GM21576 (cell line): Measurements from ENCODE around the gene OR2F2.

ENCODE experiments used
- ATAC-seq: cut with Tn5 transposase; IDR thresholded peaks from one replicate; pipeline ENCODE4 v1.9.1; 2021; ENCODE audit warnings: mild to moderate bottlenecking, moderate library complexity; ENCODE audit not compliant: unreplicated experiment

OR2F2 gene

GRCh38 chr7:143913945-143914615, 21.0 kb upstream of the OR2F2 start:
- ATAC-seq, result no peak

GRCh38 chr7:143914938-143915652, 19.9 kb upstream of the OR2F2 start:
- ATAC-seq, result no peak

- no peak for ATAC-seq
Observed at GRCh38 chr7:143924851-143925250, 10.2 kb upstream of the OR2F2 start.

GRCh38 chr7:143929224-143929920, 5.7 kb upstream of the OR2F2 start:
- peak; percentile 67 for ATAC-seq

GRCh38 chr7:143931739-143932138, 3.3 kb upstream of the OR2F2 start:
- no peak for ATAC-seq

- no peak for ATAC-seq
Observed at GRCh38 chr7:143936087-143937009, 1.3 kb downstream of the OR2F2 start.

GRCh38 chr7:143938379-143939243, 3.6 kb downstream of the OR2F2 start:
- ATAC-seq, result no peak

GRCh38 chr7:143945423-143945822, 10.4 kb downstream of the OR2F2 start:
- no peak for ATAC-seq

- ATAC-seq, result no peak
Observed at GRCh38 chr7:143947111-143947510, 12.1 kb downstream of the OR2F2 start.

GRCh38 chr7:143948733-143949132, 13.7 kb downstream of the OR2F2 start:
- no peak for ATAC-seq

- ATAC-seq, result no peak
Observed at GRCh38 chr7:143953421-143953820, 18.4 kb downstream of the OR2F2 start.

- ATAC-seq, result no peak
Observed at GRCh38 chr7:143954135-143954534, 19.1 kb downstream of the OR2F2 start.

- no peak for ATAC-seq
Observed at GRCh38 chr7:143954544-143954943, 19.5 kb downstream of the OR2F2 start, which contains the start of gene OR2F1. TSS of gene OR2F1 (plus strand) at chr7:143954844. CDS start at chr7:143959971, 5,127 bp downstream.

- no peak for ATAC-seq
Observed at GRCh38 chr7:143958781-143959180, 23.7 kb downstream of the OR2F2 start.

GRCh38 chr7:143960813-143961610, 26.0 kb downstream of the OR2F2 start:
- ATAC-seq, result no peak

GRCh38 chr7:143965280-143965679, 30.2 kb downstream of the OR2F2 start:
- ATAC-seq, result no peak

GRCh38 chr7:143967398-143967797, 32.4 kb downstream of the OR2F2 start:
- no peak for ATAC-seq

- ATAC-seq, result no peak
Observed at GRCh38 chr7:143973870-143974416, 38.9 kb downstream of the OR2F2 start.

GRCh38 chr7:143974459-143974858, 39.4 kb downstream of the OR2F2 start:
- ATAC-seq, result no peak
